H9 (cell line): ENCODE measurements around the gene RNF31. TPM values are rescaled to one million over a fixed set of nuclear protein-coding genes. Genes with fewer than 3 reads are reported as not detected.

Source experiments
- DNase-seq: peaks from one replicate; pipeline ENCODE4 v3.0.0-alpha.2; 2017
- H2AFZ ChIP-seq: one replicate; pipeline ENCODE4 v1.6.1; 2013; ENCODE audit warnings: mild to moderate bottlenecking, low read length, control low read depth, moderate library complexity
- H2AK5ac ChIP-seq: 2 replicates; pipeline ENCODE4 v1.6.1; 2013; ENCODE audit warnings: low read length, control low read depth, mixed read lengths; ENCODE audit not compliant: insufficient read length
- H2BK120ac ChIP-seq: one replicate; pipeline ENCODE4 v1.6.1; 2013; ENCODE audit warnings: low read depth, mild to moderate bottlenecking, low read length, control low read depth, inconsistent platforms; ENCODE audit not compliant: poor library complexity, severe bottlenecking
- H2BK12ac ChIP-seq: 2 replicates; pipeline ENCODE4 v1.6.1; 2013; ENCODE audit warnings: low read length, control low read depth, mixed read lengths, low read depth; ENCODE audit not compliant: insufficient read length
- H2BK15ac ChIP-seq: 2 replicates; pipeline ENCODE4 v1.6.1; 2013; ENCODE audit warnings: low read depth, low read length, control low read depth
- H2BK20ac ChIP-seq: one replicate; pipeline ENCODE4 v1.6.1; 2013; ENCODE audit warnings: low read depth, mild to moderate bottlenecking, low read length, control low read depth, inconsistent platforms; ENCODE audit not compliant: poor library complexity, severe bottlenecking
- H2BK5ac ChIP-seq: 2 replicates; pipeline ENCODE4 v1.6.1; 2013; ENCODE audit warnings: low read length, control low read depth, mixed read lengths; ENCODE audit not compliant: insufficient read length
- H3K14ac ChIP-seq: 2 replicates; pipeline ENCODE4 v1.6.1; 2013; ENCODE audit warnings: low read length, control low read depth; ENCODE audit not compliant: insufficient read depth
- H3K18ac ChIP-seq: 2 replicates; pipeline ENCODE4 v1.6.1; 2013; ENCODE audit warnings: low read depth, mild to moderate bottlenecking, mixed read lengths, low read length, control low read depth; ENCODE audit not compliant: insufficient read length
- H3K23ac ChIP-seq: 2 replicates; pipeline ENCODE4 v1.6.1; 2013; ENCODE audit warnings: low read length, control low read depth, mixed read lengths, low read depth; ENCODE audit not compliant: insufficient read length
- H3K23me2 ChIP-seq: 2 replicates; pipeline ENCODE4 v1.6.1; 2013; ENCODE audit warnings: low read depth, mild to moderate bottlenecking, mixed read lengths, low read length, control low read depth; ENCODE audit not compliant: insufficient read length, poor library complexity, severe bottlenecking
- H3K27ac ChIP-seq: 2 replicates; pipeline ENCODE4 v1.5.1; 2013; ENCODE audit warnings: low read length, control low read depth, mixed read lengths, low read depth; ENCODE audit not compliant: insufficient read length
- H3K27me3 ChIP-seq: 2 replicates; pipeline ENCODE4 v1.6.1; 2013; ENCODE audit warnings: low read length, control low read depth, inconsistent platforms; ENCODE audit not compliant: insufficient read depth
- H3K4ac ChIP-seq: 2 replicates; pipeline ENCODE4 v1.6.1; 2013; ENCODE audit warnings: low read depth, mild to moderate bottlenecking, control low read depth, inconsistent platforms, low read length, moderate library complexity
- H3K4me1 ChIP-seq: 2 replicates; pipeline ENCODE4 v1.6.1; 2013; ENCODE audit warnings: low read length, control low read depth, inconsistent platforms; ENCODE audit not compliant: insufficient read depth
- H3K4me2 ChIP-seq: 2 replicates; pipeline ENCODE4 v1.6.1; 2013; ENCODE audit warnings: low read length, control low read depth, mixed read lengths; ENCODE audit not compliant: insufficient read length, insufficient read depth
- H3K56ac ChIP-seq: 2 replicates; pipeline ENCODE4 v1.6.1; 2013; ENCODE audit warnings: low read depth, mild to moderate bottlenecking, mixed read lengths, low read length, control low read depth; ENCODE audit not compliant: insufficient read length
- H3K79me1 ChIP-seq: 2 replicates; pipeline ENCODE4 v1.6.1; 2013; ENCODE audit warnings: low read depth, mild to moderate bottlenecking, moderate library complexity, low read length, control low read depth, inconsistent platforms; ENCODE audit not compliant: insufficient read depth, poor library complexity, severe bottlenecking
- H3K79me2 ChIP-seq: 2 replicates; pipeline ENCODE4 v1.6.1; 2013; ENCODE audit warnings: low read length, control low read depth, inconsistent platforms; ENCODE audit not compliant: insufficient read depth
- H3K9ac ChIP-seq: 2 replicates; pipeline ENCODE4 v1.6.1; 2013; ENCODE audit warnings: low read length, control low read depth, mixed read lengths; ENCODE audit not compliant: insufficient read length; ENCODE audit errors: extremely low read depth
- H3K9me3 ChIP-seq: one replicate; pipeline ENCODE4 v1.6.1; 2013; ENCODE audit warnings: low read depth, low read length, inconsistent platforms; ENCODE audit not compliant: control insufficient read depth
- H3T11ph ChIP-seq: one replicate; pipeline ENCODE4 v1.6.1; 2013; ENCODE audit warnings: mild to moderate bottlenecking, low read length, control low read depth, inconsistent platforms
- H4K20me1 ChIP-seq: one replicate; pipeline ENCODE4 v1.6.1; 2013; ENCODE audit not compliant: control insufficient read depth, insufficient read length, insufficient read depth
- H4K5ac ChIP-seq: 2 replicates; pipeline ENCODE4 v1.6.1; 2013; ENCODE audit warnings: low read depth, mild to moderate bottlenecking, mixed read lengths, low read length, control low read depth; ENCODE audit not compliant: insufficient read length
- H4K8ac ChIP-seq: replicated peaks from 2 replicates; pipeline ENCODE4 v1.6.1; 2013; ENCODE audit warnings: low read length, control low read depth, mixed read lengths, low read depth; ENCODE audit not compliant: insufficient read length
- H4K91ac ChIP-seq: 2 replicates; pipeline ENCODE4 v1.6.1; 2013; ENCODE audit warnings: low read depth, mild to moderate bottlenecking, moderate library complexity, mixed read lengths, low read length, control low read depth; ENCODE audit not compliant: insufficient read length
- H3K27ac Mint-ChIP-seq, 3 experiments: 2 replicates in 2 of 3; 3 replicates in 1 of 3; pipeline ENCODE4 v1.8.0; 2020 to 2021; ENCODE audit warnings: mixed read lengths in 3 of 3, mild to moderate bottlenecking in 1 of 3, moderate library complexity in 1 of 3
- H3K27me3 Mint-ChIP-seq: 2 replicates; pipeline ENCODE4 v1.8.0; 2021; ENCODE audit warnings: low read depth, mild to moderate bottlenecking, moderate library complexity, mixed read lengths
- H3K36me3 Mint-ChIP-seq, 3 experiments: 2 replicates in 2 of 3; 3 replicates in 1 of 3; pipeline ENCODE4 v1.8.0; 2020 to 2021; ENCODE audit warnings: low read depth in 3 of 3, mixed read lengths in 3 of 3; ENCODE audit not compliant: insufficient read depth in 1 of 3
- H3K4me1 Mint-ChIP-seq, 2 experiments: 2 replicates each; pipeline ENCODE4 v1.8.0; 2020; ENCODE audit warnings: mixed read lengths in 2 of 2
- H3K4me3 Mint-ChIP-seq, 2 experiments: 2 replicates in 1 of 2; 3 replicates in 1 of 2; pipeline ENCODE4 v1.8.0; 2020 to 2021; ENCODE audit warnings: mild to moderate bottlenecking in 2 of 2, mixed read lengths in 2 of 2, moderate library complexity in 1 of 2
- H3K9me3 Mint-ChIP-seq, 2 experiments: 2 replicates in 1 of 2; 3 replicates in 1 of 2; pipeline ENCODE4 v1.8.0; 2020; ENCODE audit warnings: mild to moderate bottlenecking in 2 of 2, mixed read lengths in 2 of 2, moderate library complexity in 1 of 2
- WGBS: extraction: QIAGEN DNeasy Blood & Tissue Kit; methylation state at CpG from one replicate; pipeline ENCODE4 v1.1.7; 2013; ENCODE audit warnings: missing lambda C conversion rate, low lambda C conversion rate, mixed read lengths; ENCODE audit not compliant: insufficient read length; ENCODE audit errors: extremely low coverage; 5-methylcytosine and 5-hydroxymethylcytosine counted together
- total RNA-seq: library from RNA; stranded (reverse); gene quantifications from 2 replicates; pipeline ENCODE4 v1.2.1, GENCODE V29; 2021
- TF ChIP-seq, protein P1 (sequence below): fragments of 200-600 bp; sonication (generic); conservative IDR thresholded peaks from 3 replicates; pipeline ENCODE4 v1.8.0; 2021; ENCODE audit warnings: antibody characterized with exemption, mild to moderate bottlenecking

The RNF31 gene
- total RNA-seq, 1 experiment from 2014 or later = 87.3 TPM

DNA sequence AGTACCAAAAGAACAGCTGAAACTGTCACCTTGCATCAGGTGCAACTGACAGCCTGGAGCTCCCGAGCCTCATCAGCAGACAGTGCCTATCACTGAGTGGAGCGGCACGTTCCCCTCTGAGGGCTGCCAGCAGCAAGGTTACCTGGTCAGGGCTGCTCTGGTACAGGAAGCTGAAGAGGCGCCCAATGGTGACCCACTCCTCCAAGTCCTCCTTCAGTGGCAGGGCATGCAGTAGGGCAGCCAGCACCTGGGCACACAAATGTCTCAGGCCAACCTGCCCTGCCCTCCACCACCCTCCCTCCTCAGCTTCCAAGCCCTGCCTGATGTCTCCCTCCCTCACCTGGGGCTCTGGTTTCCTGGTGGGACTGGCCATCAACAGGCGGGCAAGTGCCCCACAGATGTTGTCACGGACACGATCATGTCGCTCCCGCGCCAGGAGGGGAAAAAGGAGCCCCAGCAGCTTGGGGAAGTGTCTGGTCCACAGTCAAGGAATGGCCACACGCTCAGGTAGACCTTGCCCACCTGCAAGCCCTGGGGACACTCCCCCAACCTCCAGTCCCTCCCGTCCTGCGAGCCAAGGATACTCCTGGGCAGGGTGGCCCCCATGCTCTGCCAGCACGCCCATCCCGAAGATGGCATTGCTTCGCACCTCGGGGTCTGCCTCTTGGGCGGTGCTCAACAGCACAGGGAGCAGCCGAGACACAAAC, 34.2 kb downstream of the RNF31 start:
- no peak overlapping the region for H3K9ac ChIP-seq
- no peak overlapping the region for H3T11ph ChIP-seq
- no peak overlapping the region for H3K27ac Mint-ChIP-seq
- no peak overlapping the region for H2AK5ac ChIP-seq
- H3K79me1 ChIP-seq = no peaks in the 10 kb centered on the region
- H2BK12ac ChIP-seq = no peak overlapping the region
- H2BK5ac ChIP-seq = no peak overlapping the region
- no peaks in the 10 kb centered on the region for H3K79me2 ChIP-seq
- no peaks in the 10 kb centered on the region for H3K9me3 ChIP-seq
- no peak overlapping the region for H3K4me3 Mint-ChIP-seq
- H2AFZ ChIP-seq = no peak overlapping the region
- H3K27me3 ChIP-seq = no peaks in the 10 kb centered on the region
- no peak overlapping the region for H4K5ac ChIP-seq
- H2BK120ac ChIP-seq = no peak overlapping the region
- no peaks in the 10 kb centered on the region for H3K4me1 ChIP-seq
- no peak overlapping the region for H2BK20ac ChIP-seq
- H3K9me3 Mint-ChIP-seq = no peaks in the 10 kb centered on the region
- no peaks in the 10 kb centered on the region for H4K20me1 ChIP-seq
- no peaks in the 10 kb centered on the region for H3K23me2 ChIP-seq
- no peak overlapping the region for H3K18ac ChIP-seq
- no peak for DNase-seq
- no peak overlapping the region for H3K14ac ChIP-seq
- no peaks in the 10 kb centered on the region; the same call in 1 of the 2 replicates for H3K27me3 Mint-ChIP-seq
- H3K4me2 ChIP-seq = no peak overlapping the region
- TF ChIP-seq, protein P1, sequence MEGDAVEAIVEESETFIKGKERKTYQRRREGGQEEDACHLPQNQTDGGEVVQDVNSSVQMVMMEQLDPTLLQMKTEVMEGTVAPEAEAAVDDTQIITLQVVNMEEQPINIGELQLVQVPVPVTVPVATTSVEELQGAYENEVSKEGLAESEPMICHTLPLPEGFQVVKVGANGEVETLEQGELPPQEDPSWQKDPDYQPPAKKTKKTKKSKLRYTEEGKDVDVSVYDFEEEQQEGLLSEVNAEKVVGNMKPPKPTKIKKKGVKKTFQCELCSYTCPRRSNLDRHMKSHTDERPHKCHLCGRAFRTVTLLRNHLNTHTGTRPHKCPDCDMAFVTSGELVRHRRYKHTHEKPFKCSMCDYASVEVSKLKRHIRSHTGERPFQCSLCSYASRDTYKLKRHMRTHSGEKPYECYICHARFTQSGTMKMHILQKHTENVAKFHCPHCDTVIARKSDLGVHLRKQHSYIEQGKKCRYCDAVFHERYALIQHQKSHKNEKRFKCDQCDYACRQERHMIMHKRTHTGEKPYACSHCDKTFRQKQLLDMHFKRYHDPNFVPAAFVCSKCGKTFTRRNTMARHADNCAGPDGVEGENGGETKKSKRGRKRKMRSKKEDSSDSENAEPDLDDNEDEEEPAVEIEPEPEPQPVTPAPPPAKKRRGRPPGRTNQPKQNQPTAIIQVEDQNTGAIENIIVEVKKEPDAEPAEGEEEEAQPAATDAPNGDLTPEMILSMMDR = no peak
- no peak overlapping the region for H2BK15ac ChIP-seq
- H3K4ac ChIP-seq = no peak overlapping the region
- H4K8ac ChIP-seq = no peak overlapping the region
- no peak overlapping the region for H3K23ac ChIP-seq
- no CpG with 5 or more reads among the region's 19 CpGs for WGBS
- no peaks in the 10 kb centered on the region for H3K4me1 Mint-ChIP-seq
- H3K27ac ChIP-seq = no peak overlapping the region
- H3K56ac ChIP-seq = no peak overlapping the region
- no peak overlapping the region for H4K91ac ChIP-seq
- peaks cover 44 to 92% (median 79%) of the 10 kb centered on the region in 3 experiments for H3K36me3 Mint-ChIP-seq
